Brain microvascular endothelial cell (primary cell): Measurements from ENCODE around the gene CDC42SE2.

Experiments
- DNase-seq: peaks from one replicate; pipeline ENCODE4 v3.0.0-alpha.2; 2020
- H3K27ac ChIP-seq: fragments of 250-450 bp; sonication (Bioruptor Pico); 2 replicates; pipeline ENCODE4 v1.5.1; 2020; ENCODE audit warnings: mild to moderate bottlenecking, moderate library complexity
- H3K27me3 ChIP-seq: fragments of 250-450 bp; sonication (Bioruptor Pico); replicated peaks from 2 replicates; pipeline ENCODE4 v1.5.1; 2020; ENCODE audit warnings: mild to moderate bottlenecking
- H3K36me3 ChIP-seq: fragments of 250-450 bp; sonication (Bioruptor Pico); replicated peaks from 2 replicates; pipeline ENCODE4 v1.5.1; 2020; ENCODE audit warnings: mild to moderate bottlenecking
- H3K4me3 ChIP-seq: 2 replicates; pipeline ENCODE4 v1.5.1; 2011; ENCODE audit warnings: low read depth, mild to moderate bottlenecking, control low read depth, low read length, moderate library complexity
- CTCF ChIP-seq: IDR thresholded peaks from 2 replicates; pipeline ENCODE4 v1.5.1; 2011; ENCODE audit warnings: low read depth, mild to moderate bottlenecking, moderate library complexity, low read length, control low read depth, inconsistent platforms; ENCODE audit errors: missing control alignments
- in situ Hi-C: cut with HindIII; loops from 2 replicates; pipeline ENCODE4 v1.10.0; 2017; ENCODE audit warnings: low sequenced_read_pairs, low pct_ligation_motif_present

CDC42SE2 gene

GRCh38 chr5:131280417-131280816 is 16.6 kb downstream of the CDC42SE2 start:
- no peak overlapping the region for H3K27ac ChIP-seq

GRCh38 chr5:131281133-131281867 is 17.4 kb downstream of the CDC42SE2 start:
- no peak for TF ChIP-seq CTCF
- Histone ChIP-seq H3K36me3 (no peaks in the 10 kb centered on the region), H3K4me3 (no peak overlapping the region), H3K27ac (no peak overlapping the region), H3K27me3 (no peaks in the 10 kb centered on the region)
- DNase-seq, result no peak
- in situ Hi-C loops, result no loop called here

More at GRCh38 chr5:131280417-131280816, 16.6 kb downstream of the CDC42SE2 start:
- no peak for TF ChIP-seq CTCF
- Histone ChIP-seq H3K4me3 (no peak overlapping the region), H3K27me3 (no peaks in the 10 kb centered on the region), H3K36me3 (no peaks in the 10 kb centered on the region)
- in situ Hi-C loops, result no loop called here
- DNase-seq, result no peak

- no peak for DNase-seq
- no peaks in the 10 kb centered on the region for H3K27me3 ChIP-seq
- no peak overlapping the region for H3K4me3 ChIP-seq
- in situ Hi-C loops, result no loop called here
- H3K36me3 ChIP-seq, result no peaks in the 10 kb centered on the region
- no peak overlapping the region for H3K27ac ChIP-seq
- TF ChIP-seq CTCF, result no peak
These were observed 18.0 kb downstream of the CDC42SE2 start for GRCh38 chr5:131281868-131282234.

- in situ Hi-C loops, result no loop called here
- no peaks in the 10 kb centered on the region for H3K27me3 ChIP-seq
- TF ChIP-seq CTCF, result no peak
- H3K36me3 ChIP-seq, result no peaks in the 10 kb centered on the region
- no peak overlapping the region for H3K27ac ChIP-seq
- no peak for DNase-seq
- H3K4me3 ChIP-seq, result no peak overlapping the region
These were observed 18.4 kb downstream of the CDC42SE2 start for GRCh38 chr5:131282235-131282634.

- Histone ChIP-seq H3K36me3 (no peaks in the 10 kb centered on the region), H3K4me3 (no peak overlapping the region), H3K27ac (no peak overlapping the region), H3K27me3 (no peaks in the 10 kb centered on the region)
- no peak for TF ChIP-seq CTCF
- in situ Hi-C loops, result no loop called here
- DNase-seq, result no peak
These were observed 22.0 kb downstream of the CDC42SE2 start for GRCh38 chr5:131285703-131286399.

- no peak overlapping the region for H3K4me3 ChIP-seq
- no peak for TF ChIP-seq CTCF
- H3K36me3 ChIP-seq, result no peaks in the 10 kb centered on the region
- no peak for DNase-seq
- H3K27ac ChIP-seq, result no peak overlapping the region
- no peaks in the 10 kb centered on the region for H3K27me3 ChIP-seq
- in situ Hi-C loops, result no loop called here
These were observed 22.5 kb downstream of the CDC42SE2 start for GRCh38 chr5:131286400-131286715.
